ENCODE data around the gene BRIP1.
"Not testable (repeated sequence)": the region's sequence is repeated elsewhere in the genome, so short reads cannot be mapped to it uniquely, and the experiment has no call there.

The BRIP1 gene

DNA sequence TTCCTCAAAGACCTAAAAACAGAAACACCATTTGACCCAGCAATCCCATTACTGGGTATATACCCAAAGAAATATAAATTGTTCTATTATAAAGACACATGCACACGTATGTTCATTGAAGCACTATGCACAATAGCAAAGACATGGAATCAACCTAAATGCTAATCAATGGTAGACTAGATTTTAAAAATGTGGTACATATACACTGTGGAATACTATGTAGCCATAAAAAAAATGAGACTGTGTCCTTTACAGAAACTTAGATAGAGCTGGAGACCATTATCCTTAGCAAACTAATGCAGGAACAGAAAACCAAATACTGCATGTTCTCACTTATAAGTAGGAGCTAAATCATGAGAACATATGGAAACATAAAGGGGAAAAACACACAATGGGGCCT lies 36.5 kb downstream of the BRIP1 start:
- DNase-seq: not testable (repeated sequence)

DNA sequence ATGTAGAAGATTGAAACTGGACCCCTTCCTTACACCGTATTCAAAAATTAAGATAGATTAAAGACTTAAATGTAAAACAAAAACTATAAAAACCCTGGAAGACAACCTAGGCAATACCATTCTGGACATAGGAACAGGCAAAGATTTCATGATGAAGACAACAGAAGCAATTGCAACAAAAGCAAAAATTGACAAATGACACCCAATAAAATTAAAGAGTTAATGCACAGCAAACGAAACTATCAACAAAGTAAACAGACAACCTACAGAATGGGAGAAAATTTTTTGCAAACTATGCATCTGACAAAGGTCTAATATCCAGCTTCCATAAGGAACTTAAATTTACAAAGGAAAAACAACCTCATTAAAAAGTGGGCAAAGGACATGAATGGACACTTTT lies 37.1 kb downstream of the BRIP1 start:
- DNase-seq: not testable (repeated sequence)

DNA sequence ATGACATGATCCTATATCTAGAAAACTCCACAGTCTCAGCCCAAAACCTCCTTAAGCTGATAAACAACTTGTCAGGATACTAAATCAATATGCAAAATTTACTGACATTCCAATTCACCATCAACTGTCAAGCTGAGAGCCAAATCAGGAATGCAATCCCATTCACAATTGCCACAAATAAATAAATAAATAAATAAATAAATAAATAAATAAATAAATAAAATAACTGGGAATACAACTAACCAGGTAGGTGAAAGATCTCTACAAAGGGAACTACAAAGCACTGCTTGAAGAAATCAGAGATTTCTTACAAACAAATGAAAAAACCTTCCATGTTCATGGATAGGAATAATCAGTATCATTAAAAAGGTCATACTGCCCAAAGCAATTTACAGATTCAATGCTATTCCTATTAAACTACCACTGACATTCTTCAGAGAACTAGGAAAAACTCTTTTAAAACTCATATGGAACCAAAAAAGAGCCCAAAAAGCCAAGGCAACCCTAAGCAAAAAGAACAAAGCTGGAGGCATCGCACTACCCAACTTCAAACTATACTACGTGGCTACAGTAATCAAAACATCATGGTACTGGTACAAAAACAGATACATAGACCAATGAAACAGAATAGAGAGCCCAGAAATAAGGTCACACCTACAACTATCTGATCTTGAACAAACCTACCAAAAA lies 37.7 kb downstream of the BRIP1 start:
- DNase-seq: no peak

DNA sequence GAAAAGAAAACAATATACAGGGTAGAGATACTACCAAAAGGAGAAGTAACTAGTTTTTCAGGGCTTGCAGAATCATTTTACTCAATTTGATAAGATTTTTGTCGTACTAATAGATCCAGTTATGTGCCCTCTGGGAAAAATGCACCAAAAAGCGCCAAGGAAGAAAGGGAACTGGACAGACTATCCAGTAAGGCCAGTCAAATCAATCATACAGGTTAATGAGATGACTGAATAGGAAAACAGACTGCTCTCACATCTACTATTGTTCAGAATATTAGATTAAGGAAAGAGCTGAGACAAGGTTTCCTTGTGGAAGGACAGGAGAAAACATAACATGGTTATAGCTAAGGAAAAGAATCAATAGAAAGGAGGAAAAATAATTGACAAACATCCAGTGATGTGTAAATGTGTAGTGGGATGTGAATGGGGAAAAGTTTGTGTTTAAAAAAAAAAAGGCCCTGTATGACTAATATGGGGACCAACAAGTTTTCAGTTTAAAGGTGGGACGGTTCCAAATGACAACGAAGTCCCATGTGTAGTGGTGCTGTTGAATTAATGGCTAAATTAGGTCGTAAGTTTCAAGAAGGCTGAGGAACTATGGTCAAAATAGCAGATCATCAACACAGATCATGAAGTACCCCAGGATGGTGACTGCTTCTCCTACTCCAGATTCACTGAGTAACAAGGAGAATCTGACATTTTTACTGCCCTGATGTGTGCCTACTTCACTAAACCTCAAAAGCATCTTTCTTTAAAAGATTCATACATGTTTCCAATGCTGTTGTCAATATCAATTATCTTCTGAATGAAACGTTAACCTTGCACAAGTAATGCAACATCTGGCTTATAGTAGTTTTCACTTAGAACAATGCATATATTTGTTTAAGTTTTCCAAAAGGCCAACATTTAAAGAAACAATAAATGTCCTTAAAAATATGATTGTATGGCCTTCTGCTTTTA lies 40.7 kb downstream of the BRIP1 start:
- DNase-seq: no peak

DNA sequence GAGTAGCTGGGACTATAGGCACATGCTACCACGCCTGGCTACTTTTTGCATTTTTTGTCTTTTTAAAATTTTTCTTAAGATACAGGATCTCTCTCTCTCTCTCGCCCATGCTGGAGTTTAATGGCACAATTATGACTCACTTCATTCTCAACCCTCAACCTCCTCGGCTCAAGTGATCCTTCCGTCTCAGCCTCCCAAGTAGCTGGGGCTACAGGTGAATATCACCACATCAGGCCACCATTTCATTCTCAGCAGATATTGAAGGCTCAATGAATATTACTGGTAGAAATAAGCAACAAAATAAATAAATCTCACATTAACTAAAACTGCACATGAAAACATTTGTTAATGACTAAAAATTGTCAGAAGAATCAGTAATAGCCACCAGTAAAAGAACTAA lies 41.7 kb downstream of the BRIP1 start:
- no peak for DNase-seq

DNA sequence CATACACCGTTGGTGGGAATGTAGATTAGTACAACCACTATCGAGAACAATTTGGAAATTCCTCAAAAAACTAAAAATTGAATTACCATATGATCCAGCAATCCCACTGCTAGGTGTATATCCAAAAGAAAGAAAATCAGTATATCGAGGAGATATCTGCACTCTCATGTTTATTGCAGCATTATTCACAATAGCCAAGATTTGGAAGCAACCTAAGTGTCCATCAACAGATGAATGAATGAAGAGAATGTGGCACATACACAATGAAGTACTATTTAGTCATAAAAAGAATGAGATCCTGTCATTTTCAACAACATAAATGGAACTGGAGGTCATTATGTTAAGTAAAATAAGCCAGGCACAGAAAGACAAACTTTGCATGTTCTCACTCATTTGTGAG lies 44.1 kb downstream of the BRIP1 start:
- DNase-seq: not testable (repeated sequence)

DNA sequence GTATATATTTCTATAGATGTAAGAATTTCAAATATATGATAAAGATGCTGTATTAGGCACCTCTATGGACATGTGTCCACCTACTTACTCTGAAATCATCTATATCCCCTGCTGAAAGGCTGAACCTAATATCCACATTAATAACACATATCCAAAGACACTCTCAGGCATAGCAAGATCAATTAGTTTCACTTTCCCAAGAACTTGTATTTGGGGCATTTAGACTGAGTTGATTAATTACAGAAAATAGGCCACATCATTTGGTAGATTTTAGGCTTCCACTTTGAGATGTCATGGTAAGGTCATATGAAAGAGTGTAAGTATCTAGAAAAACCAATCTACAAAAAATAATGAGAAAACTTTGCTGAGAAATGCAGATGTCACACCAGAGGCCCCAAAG lies 45.1 kb downstream of the BRIP1 start:
- DNase-seq: no peak

DNA sequence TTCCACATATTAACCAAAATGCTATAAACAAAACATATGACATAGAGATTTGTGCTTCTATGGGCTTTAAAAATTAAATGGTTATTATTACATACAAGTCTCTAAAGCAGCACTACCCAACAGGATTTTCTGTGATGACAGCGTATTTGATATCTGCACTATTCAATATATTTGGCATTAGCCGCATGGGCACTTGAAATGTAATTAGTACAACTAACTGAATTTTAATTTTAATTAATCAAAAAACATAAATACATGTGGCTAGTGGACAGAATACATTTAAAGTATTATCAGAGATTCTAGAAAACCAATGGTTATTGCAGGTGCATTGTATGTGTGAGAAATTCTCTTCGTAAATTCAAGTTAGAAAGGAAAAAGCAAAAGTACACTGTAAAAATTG lies 45.9 kb downstream of the BRIP1 start:
- DNase-seq: no peak

DNA sequence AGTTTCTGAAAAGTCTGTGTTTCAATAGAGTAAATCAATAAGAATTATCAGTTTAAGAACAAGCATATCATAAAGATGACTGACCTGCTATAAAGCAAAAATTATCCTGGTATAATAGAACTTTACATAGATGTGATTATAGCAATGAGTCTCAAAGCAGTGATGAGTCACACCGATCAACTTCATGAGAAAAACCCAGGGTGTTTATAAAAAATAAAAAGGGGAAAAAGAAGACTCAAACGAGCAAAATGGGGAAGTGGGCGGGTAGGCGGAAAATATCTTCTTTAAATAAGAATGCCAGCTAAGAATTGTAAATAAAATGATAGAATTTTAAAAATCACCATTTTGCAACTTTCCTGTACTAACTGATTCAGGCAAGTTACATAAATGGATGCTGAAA lies 46.8 kb downstream of the BRIP1 start:
- DNase-seq: no peak

DNA sequence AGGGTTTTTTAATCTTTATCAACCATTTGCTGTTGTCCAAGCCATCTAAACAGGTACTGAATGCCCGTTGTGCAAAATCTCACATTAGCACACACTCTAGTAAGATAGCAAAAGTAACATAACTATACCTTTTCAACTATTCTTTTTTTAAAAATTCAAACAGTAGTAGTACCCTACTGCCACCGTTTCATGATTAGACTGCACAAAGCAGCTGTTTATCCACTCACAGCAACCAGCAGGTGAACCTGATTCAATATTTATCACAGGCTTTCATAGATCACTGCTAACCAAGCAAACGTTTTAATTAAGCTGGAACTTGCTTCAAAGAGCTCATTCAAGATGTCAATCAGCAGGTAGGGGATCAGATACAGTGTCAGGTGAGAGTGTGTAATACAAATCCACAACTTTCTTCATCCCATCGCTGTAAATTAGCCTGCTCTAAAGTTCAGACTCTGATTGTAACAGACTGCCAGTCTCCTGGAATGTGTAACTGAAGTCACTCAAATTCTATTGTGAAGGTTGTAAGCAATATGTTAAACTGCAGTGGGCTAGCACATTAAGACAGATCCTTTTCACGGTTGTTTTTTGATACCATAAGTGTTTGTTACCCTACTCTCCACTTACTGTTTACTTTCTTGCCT lies 47.3 kb downstream of the BRIP1 start:
- no peak for DNase-seq

DNA sequence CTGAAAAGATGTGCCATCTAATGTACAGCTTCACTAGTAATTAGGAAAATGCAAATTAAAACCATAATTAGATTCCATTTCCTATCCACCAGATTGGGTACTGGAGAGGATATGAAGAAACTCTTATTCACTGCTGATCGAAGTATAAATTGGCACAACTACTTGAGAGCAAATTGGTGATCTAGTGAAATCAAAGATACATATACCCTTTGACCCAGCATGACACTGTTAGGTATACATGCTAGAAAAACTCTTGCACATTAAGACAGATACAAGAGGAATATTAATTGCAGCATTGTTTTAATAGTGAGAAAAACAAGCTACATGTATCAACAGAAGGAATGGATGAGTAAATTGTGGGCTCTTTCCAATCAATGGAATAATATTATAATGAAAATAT lies 48.8 kb downstream of the BRIP1 start:
- no peak for DNase-seq

DNA sequence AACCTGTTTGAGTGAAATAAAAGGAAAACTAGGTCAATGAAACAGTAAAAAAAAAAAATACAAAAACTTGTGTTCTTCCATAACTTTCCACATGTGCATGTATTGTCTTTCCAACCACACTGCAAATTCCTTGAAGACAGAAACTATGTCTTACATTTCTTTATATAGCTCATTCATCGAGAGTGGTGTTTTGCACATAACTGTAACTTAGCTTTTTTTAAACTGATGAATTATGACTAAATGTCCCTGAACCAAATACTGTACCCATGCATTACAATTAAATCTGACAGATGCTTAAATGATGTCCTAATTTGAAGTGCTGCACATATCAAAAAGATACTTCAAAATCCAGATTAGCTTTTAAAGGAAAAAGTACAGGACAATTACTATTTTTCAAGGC lies 50.1 kb downstream of the BRIP1 start:
- no peak for DNase-seq

DNA sequence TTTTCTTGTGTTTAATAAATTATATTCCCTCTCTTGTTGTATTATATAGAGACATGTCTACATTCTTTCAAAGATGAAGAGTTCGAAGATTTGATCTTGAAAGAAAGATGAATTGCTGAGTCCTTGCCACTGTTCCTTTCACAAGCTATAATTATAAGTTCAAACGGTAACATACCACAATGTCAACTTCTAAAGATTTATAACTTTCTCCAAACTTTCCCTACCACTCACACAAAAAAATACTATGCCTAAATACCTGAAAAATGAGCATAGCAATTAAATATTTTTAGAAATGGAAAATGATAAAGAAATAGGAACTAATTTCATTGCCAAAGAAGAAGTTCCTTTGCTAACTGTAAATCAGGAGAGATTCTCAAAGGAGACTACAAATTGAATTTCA lies 50.6 kb downstream of the BRIP1 start:
- DNase-seq: no peak

DNA sequence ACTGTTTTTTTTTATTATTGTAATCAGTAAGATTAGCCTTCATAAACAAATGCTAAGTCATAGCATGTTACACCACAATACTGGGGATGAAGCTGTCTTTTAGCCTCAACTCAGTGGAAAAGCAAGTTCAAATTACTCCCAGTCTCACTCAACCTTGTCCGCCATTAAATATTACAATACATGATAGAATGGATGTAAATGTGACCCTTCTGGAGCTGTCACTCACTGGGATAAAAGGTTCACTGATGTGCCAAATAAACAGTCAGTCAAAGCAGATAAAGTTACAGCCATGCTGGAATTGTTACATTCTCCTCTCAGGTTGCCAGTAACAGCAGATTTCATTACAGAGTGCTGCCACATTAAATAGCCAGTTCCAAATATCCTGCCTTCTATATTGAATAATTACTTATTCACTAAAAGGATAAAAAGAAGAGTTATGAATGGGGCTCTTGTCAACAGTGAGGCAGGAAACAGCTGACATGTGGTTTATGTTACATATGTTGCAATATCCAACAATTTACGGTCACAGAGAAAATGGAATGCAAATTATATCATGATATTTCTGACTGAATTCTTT lies 53.4 kb downstream of the BRIP1 start:
- DNase-seq: no peak

DNA sequence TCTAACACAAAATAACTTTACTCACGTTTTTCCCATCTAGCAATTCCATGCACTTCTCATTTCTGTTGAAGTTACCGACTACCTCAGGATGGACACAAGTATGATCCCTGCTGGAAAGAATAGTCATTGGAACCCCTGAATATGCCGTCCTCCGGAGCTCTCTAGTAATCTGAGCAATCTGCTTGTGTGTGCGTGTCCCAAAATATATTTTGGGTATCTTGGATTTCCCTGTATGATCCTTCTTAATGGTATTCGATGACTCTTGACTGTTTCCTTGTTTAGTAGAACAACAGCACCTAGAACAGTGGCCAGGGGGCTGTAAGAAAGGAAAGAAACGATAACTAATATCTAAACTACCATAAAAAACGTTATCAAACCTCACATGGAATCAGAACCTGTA lies 54.9 kb downstream of the BRIP1 start:
- no peak for DNase-seq

DNA sequence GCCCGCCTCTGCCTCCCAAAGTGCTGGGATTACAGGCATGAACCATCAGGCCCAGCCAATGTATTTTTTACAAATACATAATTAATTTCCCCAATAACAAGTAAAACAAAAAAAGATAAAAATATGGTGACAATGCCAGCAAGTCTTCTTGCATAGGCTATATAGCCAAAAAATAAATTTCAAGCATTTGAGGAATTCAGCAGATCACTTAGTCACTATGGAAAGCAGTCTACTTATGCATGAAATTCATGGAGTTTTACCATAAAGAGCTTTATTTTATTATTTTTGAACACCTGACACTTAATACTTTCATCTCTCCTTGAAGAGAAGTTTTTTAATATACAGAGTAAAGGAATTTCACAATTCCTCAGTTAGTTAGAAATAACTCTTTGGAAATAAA lies 56.4 kb downstream of the BRIP1 start:
- DNase-seq: no peak

DNA sequence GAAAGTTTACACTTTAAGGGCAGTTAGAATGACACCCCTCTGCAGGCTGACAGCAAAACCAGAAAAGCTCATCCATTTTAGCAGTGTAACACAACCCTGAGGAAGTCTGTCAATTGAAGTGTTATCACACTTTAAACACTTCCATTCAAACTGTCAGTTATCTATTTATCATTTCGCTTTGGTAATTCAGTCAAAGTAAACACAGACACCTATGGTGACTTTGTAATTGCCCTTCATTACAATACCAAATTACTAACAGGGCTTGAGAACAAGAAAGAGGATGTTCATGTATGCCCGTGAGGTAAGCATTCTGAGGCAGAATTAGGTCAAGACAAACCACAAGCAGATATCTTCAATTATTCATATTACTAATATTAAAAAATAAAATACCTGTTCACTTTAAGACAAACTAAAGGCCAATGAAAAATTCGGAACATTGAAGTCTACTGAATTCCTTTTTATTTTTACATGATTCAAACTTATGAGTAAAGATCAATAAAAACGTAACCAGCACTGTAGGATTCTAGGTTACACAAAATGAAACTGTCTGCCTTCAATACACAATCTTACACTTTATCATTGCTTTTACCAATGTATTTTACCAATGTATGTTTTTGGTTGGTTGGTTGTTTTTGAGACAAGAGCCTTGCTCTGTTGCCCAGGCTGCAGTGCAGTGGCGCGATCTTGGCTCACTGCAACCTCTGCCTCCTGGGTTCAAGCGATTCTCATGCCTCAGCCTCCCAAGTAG lies 57.1 kb downstream of the BRIP1 start:
- no peak for DNase-seq

DNA sequence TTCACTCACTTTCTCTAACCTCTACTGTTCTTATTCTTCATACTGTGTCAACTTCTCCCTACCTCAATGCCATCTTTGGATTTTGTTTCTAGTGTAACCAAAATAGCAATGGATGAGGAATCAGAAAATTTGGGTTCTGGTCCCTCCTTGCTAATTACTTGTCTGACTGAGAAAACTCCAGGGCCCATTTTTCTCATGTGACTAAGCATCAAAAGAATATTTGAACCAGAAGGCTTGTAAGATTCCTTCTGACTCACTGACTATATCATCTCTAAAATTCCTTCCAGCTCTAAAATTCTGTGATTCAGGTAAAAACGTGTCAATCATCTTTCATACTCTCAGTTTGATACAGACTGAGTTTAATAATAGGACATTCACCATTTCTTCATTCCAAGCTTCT lies 57.9 kb downstream of the BRIP1 start:
- DNase-seq: no peak

DNA sequence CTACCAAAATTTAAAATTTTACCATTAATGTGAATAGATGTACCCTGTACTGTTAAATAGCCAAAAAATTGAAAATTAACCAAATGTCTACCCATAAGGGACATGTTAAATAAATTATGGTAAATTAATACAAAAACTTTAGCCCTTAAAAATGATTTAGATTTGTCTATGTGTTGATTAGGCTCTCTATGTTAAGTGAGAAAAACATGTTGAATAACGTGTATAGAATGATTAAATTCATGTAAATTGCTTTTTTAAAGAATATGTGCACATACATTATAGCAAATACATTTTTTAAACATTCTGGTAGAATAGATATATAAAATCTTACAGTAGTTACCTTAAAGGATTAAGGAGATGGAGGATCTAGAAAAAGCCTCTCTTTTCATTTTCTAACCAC lies 59.5 kb downstream of the BRIP1 start:
- DNase-seq: no peak

DNA sequence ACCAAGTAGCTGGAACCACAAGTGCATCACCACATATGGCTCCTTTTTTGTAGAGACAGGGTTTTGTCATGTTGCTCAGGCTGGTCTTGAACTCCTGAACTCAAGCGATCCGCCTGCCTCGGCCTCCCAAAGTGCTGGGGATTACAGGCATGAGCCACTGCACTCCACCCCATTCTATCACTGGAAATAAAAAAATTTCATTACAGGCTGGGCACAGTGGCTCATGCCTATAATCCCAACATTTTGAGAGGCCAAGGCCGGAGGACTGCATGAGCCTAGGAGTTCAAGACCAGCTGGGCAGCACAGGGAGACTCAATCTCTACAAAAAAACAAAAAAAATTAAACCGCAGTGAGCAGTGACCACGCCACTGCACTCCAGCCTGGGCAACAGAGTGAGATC lies 60.1 kb downstream of the BRIP1 start:
- no peak for DNase-seq

DNA sequence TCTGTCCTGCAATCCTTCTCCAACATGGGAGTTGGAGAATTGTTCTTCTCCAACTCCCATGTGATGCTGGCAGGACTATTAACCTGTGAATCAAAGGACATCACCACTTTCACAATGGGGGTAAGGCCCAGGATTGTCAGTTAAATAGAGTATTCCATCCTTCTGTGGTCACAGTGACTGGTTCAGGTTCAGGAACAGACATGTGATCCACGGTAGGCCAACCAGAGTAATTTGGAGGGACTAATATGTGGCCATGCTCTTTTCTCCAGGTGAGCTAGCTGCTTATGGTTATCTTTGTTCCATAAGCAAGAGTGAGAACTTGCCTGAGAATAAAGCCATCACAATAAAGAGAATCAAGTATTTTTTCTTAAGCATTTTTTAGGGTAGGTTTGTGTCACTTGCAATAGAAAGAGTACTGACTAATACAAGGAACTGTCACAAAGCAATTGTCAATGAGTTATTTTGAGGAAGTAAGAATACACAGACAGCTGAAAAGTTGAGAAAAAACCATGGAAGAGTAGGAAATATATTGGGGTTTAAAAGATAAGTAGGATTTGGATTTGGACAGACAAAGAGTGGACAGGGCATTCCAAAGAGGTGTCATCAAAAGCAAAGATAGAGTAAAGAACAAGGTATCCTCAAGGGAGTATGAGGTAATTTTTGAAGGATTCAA lies 63.4 kb downstream of the BRIP1 start:
- no peak for DNase-seq

DNA sequence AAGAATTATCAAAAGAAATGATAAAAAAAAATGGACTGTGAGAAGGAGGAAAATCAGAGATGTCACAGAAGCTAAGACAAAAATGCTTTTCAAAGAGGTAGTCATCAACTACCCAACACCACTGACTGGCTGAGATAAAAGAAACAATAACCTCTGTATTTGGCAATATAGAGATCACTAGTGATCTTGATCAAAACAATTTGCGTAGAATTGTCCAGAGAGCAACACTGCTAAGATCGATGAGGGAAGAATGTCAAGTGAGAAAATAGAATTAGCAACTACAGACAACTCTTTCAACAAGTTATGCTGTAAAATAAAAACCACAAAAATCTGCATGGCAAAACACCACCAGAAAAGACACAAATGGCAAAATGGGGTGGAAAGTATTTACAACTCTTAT lies 66.0 kb downstream of the BRIP1 start:
- DNase-seq: no peak

Data from activated gamma-delta T cell treated with Interleukin-2 at 50 U/mL for 16 hours (primary cell).